Ovary (tissue), 9 donors: ENCODE measurements around the gene STARD5. TPM values are rescaled to one million over a fixed set of nuclear protein-coding genes. Genes with fewer than 3 reads are reported as not detected.
A peak's percentile ranks its signal among the peaks of the same experiment; 100 is the strongest.

ENCODE experiments used
- DNase-seq, 5 donors: peaks; one replicate each; pipeline ENCODE4 v3.0.0-alpha.2; 2019 to 2020
- H3K27ac ChIP-seq, 2 donors: fragments of 200-600 bp; one replicate each; pipeline versions ENCODE4 v1.5.1 to v1.8.0; 2019 to 2022
- H3K27me3 ChIP-seq: fragments of 200-600 bp; one replicate; pipeline ENCODE4 v1.8.0; 2022
- H3K36me3 ChIP-seq: fragments of 200-600 bp; sonication (generic); one replicate; pipeline ENCODE4 v1.5.1; 2019
- H3K4me1 ChIP-seq: one replicate; pipeline ENCODE4 v1.8.1; 2013; ENCODE audit warnings: mild to moderate bottlenecking, moderate library complexity; ENCODE audit not compliant: insufficient read depth
- H3K4me3 ChIP-seq: fragments of 200-600 bp; sonication (generic); one replicate; pipeline ENCODE4 v1.5.1; 2017
- H3K9me3 ChIP-seq, 2 donors: fragments of 200-600 bp in 1 of 2; sonication (generic) in 1 of 2; one replicate each; pipeline versions ENCODE4 v1.5.1 to v1.8.1; 2013 to 2019; ENCODE audit warnings: mild to moderate bottlenecking in 1 of 2, moderate library complexity in 1 of 2
- CTCF ChIP-seq, 3 donors: fragments of 450-650 bp in 2 of 3; fragments of 200-600 bp in 1 of 3; IDR thresholded peaks; one replicate each; pipeline versions ENCODE4 v1.5.1 to v1.8.0; 2016 to 2022; ENCODE audit warnings: antibody characterized with exemption in 3 of 3, mild to moderate bottlenecking in 1 of 3
- EP300 ChIP-seq: sonication (generic); formaldehyde crosslinking; IDR thresholded peaks from one replicate; pipeline ENCODE4 v1.6.1; 2017; ENCODE audit warnings: antibody characterized with exemption
- POLR2A ChIP-seq: fragments of 450-650 bp; IDR thresholded peaks from one replicate; pipeline ENCODE4 v1.6.1; 2017; ENCODE audit warnings: antibody characterized with exemption, mild to moderate bottlenecking, moderate library complexity
- WGBS, 3 donors: extraction: QIAGEN DNeasy Blood & Tissue Kit in 1 of 3; methylation state at CpG; one replicate each; pipeline versions ENCODE4 v1.1.5 to v1.1.7; 2013 to 2017; 5-methylcytosine and 5-hydroxymethylcytosine counted together
- intact Hi-C, 4 donors: fragments of 100-400 bp; cut with DNase I; formaldehyde crosslinking; loops; one replicate each; pipeline versions ENCODE4 v1.11.0 to v1.15.1; 2022 to 2023
- polyA plus RNA-seq, 2 donors: library from polyadenylated mRNA; stranded (reverse); fragments of 200-250 nt in 1 of 2; fragments of 350-450 nt in 1 of 2; fragmentation: Illumina TruSeq in 1 of 2; extraction: RNeasy Lipid Tissue Mini Kit (QIAGEN cat#74804) in 1 of 2; gene quantifications; one replicate each; pipeline ENCODE4 v1.2.3, GENCODE V29; 2013 to 2014
- total RNA-seq, 7 donors: library from RNA; depleted of rRNA in 2 of 7; stranded (reverse); fragments of >200 nt in 2 of 7; fragmentation: NEBNext Ultra II Directional in 3 of 7; extraction: Animal tissue kit (Norgen Biotek cat#: 25700) in 3 of 7; gene quantifications; one replicate each; pipeline versions ENCODE4 v1.1.0 to v1.2.4, GENCODE V29; 2016 to 2023
- donor health status: DM: no; HTN: no; CAD: no; lungs with moderate emphysema.
- donor health status: DM: no; HTN: no; CAD: no.
- donor health status: Bipolar disorder and iron deficiency.
- donor health status: DM: yes; HTN: yes; CAD: no.
- donor health status: DM: no; HTN: no; CAD: no.
- donor health status: DM: yes; HTN: yes; CAD: no.

STARD5 gene
- total and polyA plus RNA-seq, 9 donors, result 3.8 to 9.4 (median 6.3) TPM

- peaks cover 6% of the 10 kb centered on the region for H3K4me1 ChIP-seq
- DNase-seq, result no peak
- TF ChIP-seq POLR2A (no peak), CTCF (IDR thresholded peaks at IDR 0.05) (no peak), EP300 (no peak)
- 95 to 98% (median 97%) methylated on average over 5 of the region's 5 CpGs for WGBS, 3 donors
- no peak overlapping the region for H3K4me3 ChIP-seq
- no peaks in the 10 kb centered on the region for H3K9me3 ChIP-seq
- no peaks in the 10 kb centered on the region for H3K36me3 ChIP-seq
- H3K27me3 ChIP-seq, result no peaks in the 10 kb centered on the region
- intact Hi-C loops, result no loop called here
- H3K27ac ChIP-seq, result no peak overlapping the region
Measured at GRCh38 chr15:81314378-81314777, 9.6 kb downstream of the STARD5 start.

- 80 to 88% (median 84%) methylated on average over 5 of the region's 5 CpGs for WGBS, 3 donors
- H3K27me3 ChIP-seq, result no peaks in the 10 kb centered on the region
- peak overlapping the region in 1 of 2 donors; percentile 66 for H3K27ac ChIP-seq
- intact Hi-C loops, result no loop called here
- H3K4me3 ChIP-seq, result no peak overlapping the region
- DNase-seq, result no peak
- H3K36me3 ChIP-seq, result no peaks in the 10 kb centered on the region
- H3K4me1 ChIP-seq, result peaks cover 6% of the 10 kb centered on the region
- no peaks in the 10 kb centered on the region for H3K9me3 ChIP-seq
- no peak for TF ChIP-seq EP300
- no peak for TF ChIP-seq CTCF (IDR thresholded peaks at IDR 0.05)
Measured at GRCh38 chr15:81313686-81314085, 10.3 kb downstream of the STARD5 start.

- no peak for TF ChIP-seq POLR2A
- no peak for TF ChIP-seq EP300
- no peak for TF ChIP-seq CTCF (IDR thresholded peaks at IDR 0.05)
- Histone ChIP-seq H3K9me3 (no peaks in the 10 kb centered on the region), H3K27ac (peak overlapping the region in 1 of 2 donors; percentile 66), H3K27me3 (no peaks in the 10 kb centered on the region), H3K4me1 (peaks cover 6% of the 10 kb centered on the region), H3K4me3 (no peak overlapping the region), H3K36me3 (no peaks in the 10 kb centered on the region)
- peak; percentile 82 to 92 (median 84) for DNase-seq
- 37 to 44% (median 40%) methylated on average over 22 of the region's 22 CpGs for WGBS, 3 donors
- intact Hi-C loops, result no loop called here
Measured at GRCh38 chr15:81312790-81313543, 11.0 kb downstream of the STARD5 start.

GRCh38 chr15:81311752-81312464 lies 12.0 kb downstream of the STARD5 start:
- Histone ChIP-seq H3K4me3 (no peak overlapping the region), H3K9me3 (no peaks in the 10 kb centered on the region), H3K27ac (no peak overlapping the region), H3K27me3 (no peaks in the 10 kb centered on the region), H3K4me1 (peaks cover 6% of the 10 kb centered on the region), H3K36me3 (no peaks in the 10 kb centered on the region)
- intact Hi-C loops, result no loop called here
- WGBS, 3 donors, result 86 to 94% (median 90%) methylated on average over 10 of the region's 10 CpGs
- TF ChIP-seq EP300 (no peak), POLR2A (no peak), CTCF (IDR thresholded peaks at IDR 0.05) (no peak)
- DNase-seq, result no peak
